ENCODE data around the gene MINPP1. TPM values are rescaled to one million over a fixed set of nuclear protein-coding genes. Genes with fewer than 3 reads are reported as not detected.
"Not testable (repeated sequence)": the region's sequence is repeated elsewhere in the genome, so short reads cannot be mapped to it uniquely, and the experiment has no call there.

The MINPP1 gene
- total RNA-seq, 1 experiment from 2014 or later: 12.2 TPM

- H3K4me1 ChIP-seq (ENCODE audit: low read length); H3K27me3 ChIP-seq (ENCODE audit: low read length); DNase-seq; H3K9ac ChIP-seq (ENCODE audit: low read length); H3K27ac ChIP-seq (ENCODE audit: low read length); H3K36me3 ChIP-seq (ENCODE audit: insufficient read depth, low read length); H3K4me3 ChIP-seq (ENCODE audit: low read length); H3K9me3 ChIP-seq (ENCODE audit: low read length); H3K9me2 ChIP-seq (replicated peaks; ENCODE audit: insufficient read depth, low read length); H3K79me2 ChIP-seq (ENCODE audit: low read length); H4K20me1 ChIP-seq (ENCODE audit: insufficient read depth, low read depth, low read length); H2AFZ ChIP-seq (ENCODE audit: low read length); H3K4me2 ChIP-seq (ENCODE audit: low read depth, low read length, poor library complexity, severe bottlenecking): not testable (repeated sequence)
Observed at GRCh38 chr10:87497386-87497785, 7.3 kb upstream of the MINPP1 start.

GRCh38 chr10:87498106-87498789 lies 6.4 kb upstream of the MINPP1 start:
- DNase-seq; H3K36me3 ChIP-seq (ENCODE audit: insufficient read depth, low read length); H3K4me2 ChIP-seq (ENCODE audit: low read depth, low read length, poor library complexity, severe bottlenecking); H3K4me1 ChIP-seq (ENCODE audit: low read length); H2AFZ ChIP-seq (ENCODE audit: low read length); H3K27me3 ChIP-seq (ENCODE audit: low read length); H3K4me3 ChIP-seq (ENCODE audit: low read length); H3K9me2 ChIP-seq (replicated peaks; ENCODE audit: insufficient read depth, low read length); H3K79me2 ChIP-seq (ENCODE audit: low read length); H3K9me3 ChIP-seq (ENCODE audit: low read length); H4K20me1 ChIP-seq (ENCODE audit: insufficient read depth, low read depth, low read length); H3K27ac ChIP-seq (ENCODE audit: low read length); H3K9ac ChIP-seq (ENCODE audit: low read length): not testable (repeated sequence)

GRCh38 chr10:87500646-87501048 lies 4.0 kb upstream of the MINPP1 start:
- no peak overlapping the region for H3K9ac ChIP-seq (ENCODE audit: low read length)
- peaks cover 7% of the 10 kb centered on the region for H3K79me2 ChIP-seq (ENCODE audit: low read length)
- no peak for DNase-seq
- H2AFZ ChIP-seq (ENCODE audit: low read length): no peak overlapping the region
- no peaks in the 10 kb centered on the region for H3K27me3 ChIP-seq (ENCODE audit: low read length)
- H3K36me3 ChIP-seq (ENCODE audit: insufficient read depth, low read length): no peaks in the 10 kb centered on the region
- H3K4me2 ChIP-seq (ENCODE audit: low read depth, low read length, poor library complexity, severe bottlenecking): no peak overlapping the region
- no peak overlapping the region for H3K4me3 ChIP-seq (ENCODE audit: low read length)
- H3K9me2 ChIP-seq (replicated peaks; ENCODE audit: insufficient read depth, low read length): no peaks in the 10 kb centered on the region
- no peak overlapping the region for H3K27ac ChIP-seq (ENCODE audit: low read length)
- H3K9me3 ChIP-seq (ENCODE audit: low read length): no peaks in the 10 kb centered on the region
- no peaks in the 10 kb centered on the region for H4K20me1 ChIP-seq (ENCODE audit: insufficient read depth, low read depth, low read length)
- H3K4me1 ChIP-seq (ENCODE audit: low read length): peaks cover 6% of the 10 kb centered on the region

- H3K9ac ChIP-seq (ENCODE audit: low read length): no peak overlapping the region
- H3K27ac ChIP-seq (ENCODE audit: low read length): no peak overlapping the region
- peaks cover 24% of the 10 kb centered on the region for H3K4me1 ChIP-seq (ENCODE audit: low read length)
- H3K9me2 ChIP-seq (replicated peaks; ENCODE audit: insufficient read depth, low read length): no peaks in the 10 kb centered on the region
- H3K9me3 ChIP-seq (ENCODE audit: low read length): no peaks in the 10 kb centered on the region
- H2AFZ ChIP-seq (ENCODE audit: low read length): no peak overlapping the region
- no peaks in the 10 kb centered on the region for H4K20me1 ChIP-seq (ENCODE audit: insufficient read depth, low read depth, low read length)
- no peak overlapping the region for H3K4me3 ChIP-seq (ENCODE audit: low read length)
- peaks cover 35% of the 10 kb centered on the region for H3K79me2 ChIP-seq (ENCODE audit: low read length)
- no peak for DNase-seq
- H3K27me3 ChIP-seq (ENCODE audit: low read length): no peaks in the 10 kb centered on the region
- H3K36me3 ChIP-seq (ENCODE audit: insufficient read depth, low read length): no peaks in the 10 kb centered on the region; the same call in 1 of the 2 replicates
- H3K4me2 ChIP-seq (ENCODE audit: low read depth, low read length, poor library complexity, severe bottlenecking): peak overlapping the region; percentile 92
Observed at GRCh38 chr10:87503401-87503800, 1.3 kb upstream of the MINPP1 start.

- Histone ChIP-seq H3K4me1 (ENCODE audit: low read length) (peaks cover 24% of the 10 kb centered on the region), H3K9me2 (replicated peaks; ENCODE audit: insufficient read depth, low read length) (no peaks in the 10 kb centered on the region), H3K9ac (ENCODE audit: low read length) (peak overlapping the region; percentile 93), H3K27ac (ENCODE audit: low read length) (no peak overlapping the region), H3K4me3 (ENCODE audit: low read length) (peak overlapping the region; percentile 89), H4K20me1 (ENCODE audit: insufficient read depth, low read depth, low read length) (no peaks in the 10 kb centered on the region), H2AFZ (ENCODE audit: low read length) (no peak overlapping the region), H3K4me2 (ENCODE audit: low read depth, low read length, poor library complexity, severe bottlenecking) (peak overlapping the region; percentile 92), H3K36me3 (ENCODE audit: insufficient read depth, low read length) (peaks cover 2% of the 10 kb centered on the region; the same call in 1 of the 2 replicates), H3K9me3 (ENCODE audit: low read length) (no peaks in the 10 kb centered on the region), H3K27me3 (ENCODE audit: low read length) (no peaks in the 10 kb centered on the region), H3K79me2 (ENCODE audit: low read length) (peaks cover 40% of the 10 kb centered on the region)
- DNase-seq: no peak
Observed at GRCh38 chr10:87503886-87504285, 807 bp upstream of the MINPP1 start.

- no peaks in the 10 kb centered on the region for H4K20me1 ChIP-seq (ENCODE audit: insufficient read depth, low read depth, low read length)
- no peak overlapping the region for H3K27ac ChIP-seq (ENCODE audit: low read length)
- peak overlapping the region; percentile 93 for H3K9ac ChIP-seq (ENCODE audit: low read length)
- no peaks in the 10 kb centered on the region for H3K9me3 ChIP-seq (ENCODE audit: low read length)
- no peaks in the 10 kb centered on the region for H3K9me2 ChIP-seq (replicated peaks; ENCODE audit: insufficient read depth, low read length)
- H3K79me2 ChIP-seq (ENCODE audit: low read length): peaks cover 44% of the 10 kb centered on the region
- H2AFZ ChIP-seq (ENCODE audit: low read length): 0 out of 2 replicates have a peak overlapping the region, but pooled peaks have one; percentile 54
- H3K27me3 ChIP-seq (ENCODE audit: low read length): no peaks in the 10 kb centered on the region
- peak overlapping the region; percentile 92 for H3K4me2 ChIP-seq (ENCODE audit: low read depth, low read length, poor library complexity, severe bottlenecking)
- H3K4me1 ChIP-seq (ENCODE audit: low read length): peaks cover 24% of the 10 kb centered on the region
- peaks cover 3% of the 10 kb centered on the region; the same call in 1 of the 2 replicates for H3K36me3 ChIP-seq (ENCODE audit: insufficient read depth, low read length)
- DNase-seq: no peak
- H3K4me3 ChIP-seq (ENCODE audit: low read length): peak overlapping the region; percentile 89
Observed at GRCh38 chr10:87504307-87504639, 420 bp upstream of the MINPP1 start.

GRCh38 chr10:87505366-87506111 lies 846 bp downstream of the MINPP1 start:
- H3K27me3 ChIP-seq (ENCODE audit: low read length): no peaks in the 10 kb centered on the region
- peaks cover 55% of the 10 kb centered on the region for H3K79me2 ChIP-seq (ENCODE audit: low read length)
- H4K20me1 ChIP-seq (ENCODE audit: insufficient read depth, low read depth, low read length): no peaks in the 10 kb centered on the region
- DNase-seq: peak; percentile 67
- H3K9ac ChIP-seq (ENCODE audit: low read length): peak overlapping the region; percentile 93
- H3K9me3 ChIP-seq (ENCODE audit: low read length): no peaks in the 10 kb centered on the region
- H3K9me2 ChIP-seq (replicated peaks; ENCODE audit: insufficient read depth, low read length): no peaks in the 10 kb centered on the region
- peak overlapping the region; percentile 13; the same call in 1 of the 2 replicates for H3K27ac ChIP-seq (ENCODE audit: low read length)
- peak overlapping the region; percentile 89 for H3K4me3 ChIP-seq (ENCODE audit: low read length)
- peaks cover 24% of the 10 kb centered on the region for H3K4me1 ChIP-seq (ENCODE audit: low read length)
- peaks cover 11% of the 10 kb centered on the region; the same call in 1 of the 2 replicates for H3K36me3 ChIP-seq (ENCODE audit: insufficient read depth, low read length)
- H3K4me2 ChIP-seq (ENCODE audit: low read depth, low read length, poor library complexity, severe bottlenecking): peak overlapping the region; percentile 92
- H2AFZ ChIP-seq (ENCODE audit: low read length): peak overlapping the region; percentile 84; the same call in 1 of the 2 replicates

GRCh38 chr10:87506956-87507355 lies 2.3 kb downstream of the MINPP1 start:
- no peaks in the 10 kb centered on the region for H4K20me1 ChIP-seq (ENCODE audit: insufficient read depth, low read depth, low read length)
- peak overlapping the region; percentile 93 for H3K9ac ChIP-seq (ENCODE audit: low read length)
- H2AFZ ChIP-seq (ENCODE audit: low read length): no peak overlapping the region
- no peaks in the 10 kb centered on the region for H3K9me2 ChIP-seq (replicated peaks; ENCODE audit: insufficient read depth, low read length)
- no peak overlapping the region for H3K27ac ChIP-seq (ENCODE audit: low read length)
- H3K4me3 ChIP-seq (ENCODE audit: low read length): peak overlapping the region; percentile 89
- peaks cover 15% of the 10 kb centered on the region; the same call in 1 of the 2 replicates for H3K36me3 ChIP-seq (ENCODE audit: insufficient read depth, low read length)
- H3K79me2 ChIP-seq (ENCODE audit: low read length): peaks cover 57% of the 10 kb centered on the region
- DNase-seq: no peak
- no peaks in the 10 kb centered on the region for H3K27me3 ChIP-seq (ENCODE audit: low read length)
- H3K9me3 ChIP-seq (ENCODE audit: low read length): no peaks in the 10 kb centered on the region
- H3K4me1 ChIP-seq (ENCODE audit: low read length): peaks cover 24% of the 10 kb centered on the region
- peak overlapping the region; percentile 92 for H3K4me2 ChIP-seq (ENCODE audit: low read depth, low read length, poor library complexity, severe bottlenecking)
